Fibroblast of lung (primary cell): ENCODE measurements around the gene CHMP4A. TPM values are rescaled to one million over a fixed set of nuclear protein-coding genes. Genes with fewer than 3 reads are reported as not detected.
A peak's percentile ranks its signal among the peaks of the same experiment; 100 is the strongest.
"Not testable (repeated sequence)": the region's sequence is repeated elsewhere in the genome, so short reads cannot be mapped to it uniquely, and the experiment has no call there.

Experiments
- DNase-seq, 2 donors: peaks; one replicate each; pipeline versions ENCODE4 v3.0.0 to v3.0.0-alpha.2; 2010; ENCODE audit warnings: low read depth in 2 of 2
- H2AFZ ChIP-seq: 2 replicates; pipeline ENCODE4 v1.5.1; 2012; ENCODE audit warnings: low read length, control low read depth, inconsistent platforms
- H3K27ac ChIP-seq: 2 replicates; pipeline ENCODE4 v1.5.1; 2011; ENCODE audit warnings: low read length, control low read depth; ENCODE audit not compliant: insufficient read depth
- H3K27me3 ChIP-seq: 2 replicates; pipeline ENCODE4 v1.5.1; 2011; ENCODE audit warnings: mild to moderate bottlenecking, low read length; ENCODE audit not compliant: control insufficient read depth, insufficient read depth
- H3K36me3 ChIP-seq: 2 replicates; pipeline ENCODE4 v1.5.1; 2011; ENCODE audit warnings: low read length; ENCODE audit not compliant: control insufficient read depth, insufficient read depth
- H3K4me1 ChIP-seq: 2 replicates; pipeline ENCODE4 v1.5.1; 2011; ENCODE audit warnings: low read length; ENCODE audit not compliant: control insufficient read depth, insufficient read depth; ENCODE audit errors: extremely low read depth
- H3K4me2 ChIP-seq: 2 replicates; pipeline ENCODE4 v1.5.1; 2011; ENCODE audit warnings: low read length, control low read depth; ENCODE audit not compliant: insufficient read depth; ENCODE audit errors: extremely low read depth
- H3K4me3 ChIP-seq, 4 experiments: fragments of 200-600 bp in 1 of 4; sonication (generic) in 1 of 4; replicated peaks in 1 of 4; 2 replicates each; pipeline ENCODE4 v1.5.1; 2011 to 2016; ENCODE audit warnings: low read length in 4 of 4, low read depth in 3 of 4, mild to moderate bottlenecking in 3 of 4, control low read depth in 2 of 4, inconsistent platforms in 1 of 4, mixed read lengths in 1 of 4; ENCODE audit not compliant: insufficient read depth in 1 of 4; ENCODE audit errors: control extremely low read depth in 1 of 4
- H3K79me2 ChIP-seq: 2 replicates; pipeline ENCODE4 v1.5.1; 2012; ENCODE audit warnings: mild to moderate bottlenecking, low read length, inconsistent platforms; ENCODE audit not compliant: control insufficient read depth, insufficient read depth
- H3K9ac ChIP-seq: 2 replicates; pipeline ENCODE4 v1.5.1; 2011; ENCODE audit warnings: mild to moderate bottlenecking, low read length, control low read depth; ENCODE audit not compliant: insufficient read depth
- H3K9me3 ChIP-seq: 2 replicates; pipeline ENCODE4 v1.5.1; 2012; ENCODE audit warnings: low read depth, low read length; ENCODE audit not compliant: control insufficient read depth, insufficient read depth
- H4K20me1 ChIP-seq: 2 replicates; pipeline ENCODE4 v1.5.1; 2011; ENCODE audit warnings: low read length; ENCODE audit not compliant: control insufficient read depth, insufficient read depth; ENCODE audit errors: extremely low read depth
- CTCF ChIP-seq, 2 donors: IDR thresholded peaks in 1 of 2; conservative IDR thresholded peaks in 1 of 2; 1 replicate in 1 of 2; 2 replicates in 1 of 2; pipeline ENCODE4 v1.5.1; 2011 to 2012; ENCODE audit warnings: low read length in 2 of 2, control low read depth in 1 of 2, inconsistent platforms in 1 of 2, low read depth in 1 of 2, mild to moderate bottlenecking in 1 of 2
- EZH2 ChIP-seq: IDR thresholded peaks from 2 replicates; pipeline ENCODE4 v1.5.1; 2012; ENCODE audit warnings: low read length, control low read depth, mild to moderate bottlenecking; ENCODE audit errors: missing control alignments
- polyA plus RNA-seq, 2 donors: library from polyadenylated mRNA; depleted of rRNA in 1 of 2; stranded (reverse) in 1 of 2; unstranded in 1 of 2; fragments of >200 nt; gene quantifications; 2 replicates each; pipeline ENCODE4 v1.2.1, GENCODE V29; 2011 to 2012; ENCODE audit warnings: missing spikeins in 1 of 2
- total RNA-seq: library from RNA; depleted of rRNA; stranded (reverse); fragments of >200 nt; gene quantifications from 2 replicates; pipeline ENCODE4 v1.2.1, GENCODE V29; 2014

CHMP4A gene
- total and polyA plus RNA-seq, 2 donors (not counting 1 experiment from before 2014, with no cell fraction given), result 22.1 to 96.8 TPM

GRCh38 chr14:24247422-24247821 lies 34.1 kb upstream of the CHMP4A start:
- Histone ChIP-seq H3K9ac (no peak overlapping the region), H3K4me1 (peaks cover 5% of the 10 kb centered on the region), H3K27me3 (no peaks in the 10 kb centered on the region), H3K4me3 (no peak overlapping the region), H3K9me3 (no peaks in the 10 kb centered on the region), H3K4me2 (no peak overlapping the region), H4K20me1 (no peaks in the 10 kb centered on the region), H3K27ac (no peak overlapping the region), H2AFZ (no peak overlapping the region), H3K36me3 (no peaks in the 10 kb centered on the region), H3K79me2 (no peaks in the 10 kb centered on the region)
- DNase-seq, result no peak
- TF ChIP-seq EZH2 (no peak), CTCF (conservative IDR thresholded peaks at IDR 0.05 in 1 of 2, IDR thresholded peaks at IDR 0.05 in 1 of 2; ENCODE audit: low read depth in 1 of 2, low read length in 2 of 2) (no peak)

- Histone ChIP-seq H3K9me3 (no peaks in the 10 kb centered on the region), H3K9ac (no peak overlapping the region), H3K79me2 (peaks cover under 1% of the 10 kb centered on the region), H2AFZ (peak overlapping the region; percentile 57), H4K20me1 (no peaks in the 10 kb centered on the region), H3K36me3 (no peaks in the 10 kb centered on the region), H3K27me3 (no peaks in the 10 kb centered on the region), H3K4me1 (peaks cover 5% of the 10 kb centered on the region), H3K4me2 (peak overlapping the region; percentile 36), H3K4me3 (no peak overlapping the region), H3K27ac (no peak overlapping the region)
- no peak for TF ChIP-seq CTCF (conservative IDR thresholded peaks at IDR 0.05 in 1 of 2, IDR thresholded peaks at IDR 0.05 in 1 of 2; ENCODE audit: low read depth in 1 of 2, low read length in 2 of 2)
- no peak for TF ChIP-seq EZH2
- no peak for DNase-seq
These were observed 33.5 kb upstream of the CHMP4A start for GRCh38 chr14:24246765-24247212.

GRCh38 chr14:24245350-24245749 lies 32.1 kb upstream of the CHMP4A start:
- not testable (repeated sequence) for H3K4me3 ChIP-seq, H3K27me3 ChIP-seq, H3K9me3 ChIP-seq, DNase-seq, H4K20me1 ChIP-seq, H3K36me3 ChIP-seq, H3K4me1 ChIP-seq, H3K9ac ChIP-seq, H3K27ac ChIP-seq, H2AFZ ChIP-seq, H3K4me2 ChIP-seq
- H3K79me2 ChIP-seq, result peaks cover 13% of the 10 kb centered on the region
